Adrenal gland (tissue), 5 donors: ENCODE data around the gene CACNA1D.

Source experiments
- CTCF ChIP-seq, 6 experiments: fragments of 450-650 bp in 4 of 6; fragments of 200-600 bp in 2 of 6; sonication (generic) in 1 of 6; IDR thresholded peaks; 1 replicate in 5 of 6; 2 replicates in 1 of 6; pipeline versions ENCODE4 v1.5.1 to v1.8.0; 2016 to 2021; ENCODE audit warnings: antibody characterized with exemption in 6 of 6, mild to moderate bottlenecking in 2 of 6, moderate library complexity in 1 of 6
- POLR2A ChIP-seq, 2 donors: fragments of 450-650 bp; IDR thresholded peaks; one replicate each; pipeline ENCODE4 v1.6.1; 2017; ENCODE audit warnings: antibody characterized with exemption in 2 of 2, mild to moderate bottlenecking in 2 of 2, moderate library complexity in 1 of 2
- donor health status: DM: no; HTN: no; CAD: no.

DNA sequence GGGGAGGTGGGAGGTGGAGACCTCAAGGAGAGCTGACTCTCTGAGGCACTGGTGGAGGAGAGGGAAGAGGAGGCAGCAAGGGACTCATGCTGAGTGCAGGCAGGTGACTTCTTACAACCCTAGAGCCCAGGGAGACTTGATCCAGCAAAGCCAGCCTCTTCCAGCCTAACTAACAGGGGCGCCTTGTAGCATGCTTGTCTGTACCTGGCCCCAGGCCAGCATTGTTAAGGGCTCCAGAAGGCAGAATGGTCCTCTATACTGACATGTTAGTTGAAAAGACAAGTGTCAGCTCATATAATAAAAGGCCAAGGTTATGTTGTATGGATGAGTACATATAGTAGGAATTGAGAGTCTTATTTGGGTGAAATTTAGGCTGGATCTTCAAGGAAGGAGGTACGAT is 286.4 kb downstream of the CACNA1D start:
- no peak for TF ChIP-seq CTCF (IDR thresholded peaks at IDR 0.05)
- no peak for TF ChIP-seq POLR2A (IDR thresholded peaks at IDR 0.05)
